Stomach smooth muscle (tissue), 2 donors: ENCODE results near the gene UPK3B.
"Not testable (repeated sequence)": the region's sequence is repeated elsewhere in the genome, so short reads cannot be mapped to it uniquely, and the experiment has no call there.

Experiments
- H3K27ac ChIP-seq: one replicate; pipeline ENCODE4 v1.7.0; 2013; ENCODE audit warnings: mild to moderate bottlenecking, low read length, inconsistent platforms
- H3K27me3 ChIP-seq, 2 donors: one replicate each; pipeline ENCODE4 v1.7.0; 2013; ENCODE audit warnings: low read length in 2 of 2; ENCODE audit not compliant: insufficient read depth in 2 of 2, control insufficient read depth in 1 of 2
- H3K36me3 ChIP-seq, 2 donors: one replicate each; pipeline ENCODE4 v1.7.0; 2013; ENCODE audit warnings: low read length in 2 of 2; ENCODE audit not compliant: control insufficient read depth in 2 of 2, insufficient read depth in 2 of 2
- H3K4me1 ChIP-seq: one replicate; pipeline ENCODE4 v1.7.0; 2013; ENCODE audit warnings: low read length; ENCODE audit not compliant: control insufficient read depth, insufficient read depth
- H3K4me3 ChIP-seq, 2 donors: one replicate each; pipeline ENCODE4 v1.7.0; 2013; ENCODE audit warnings: low read length in 2 of 2
- H3K9ac ChIP-seq, 2 donors: one replicate each; pipeline ENCODE4 v1.7.0; 2013; ENCODE audit warnings: low read length in 2 of 2, mild to moderate bottlenecking in 1 of 2
- H3K9me3 ChIP-seq, 2 donors: one replicate each; pipeline ENCODE4 v1.7.0; 2013; ENCODE audit warnings: low read length in 2 of 2; ENCODE audit not compliant: control insufficient read depth in 2 of 2
- donor health status: healthy.
- donor health status: Pancreatic carcinoma.

Gene UPK3B

GRCh38 chr7:76509931-76510877 lies at the start of gene UPK3B:
Gene UPK3B (plus strand): TSS chr7:76510552. CDS start chr7:76510653, 101 bp downstream.
- Histone ChIP-seq H3K9ac (no peak within 1 kb of the TSS), H3K9me3 (no peaks in the 10 kb centered on the region), H3K27me3 (no peaks in the 10 kb centered on the region), H3K4me1 (peaks cover 5% of the 10 kb centered on the region), H3K27ac (no peak within 1 kb of the TSS), H3K36me3 (peaks cover 0 to 2% of the 10 kb centered on the region in 2 donors), H3K4me3 (no peak within 1 kb of the TSS)

- not testable (repeated sequence) for H3K27ac ChIP-seq, H3K36me3 ChIP-seq, H3K27me3 ChIP-seq, H3K4me3 ChIP-seq, H3K9ac ChIP-seq, H3K9me3 ChIP-seq, H3K4me1 ChIP-seq
Measured at GRCh38 chr7:76460767-76461166, 49.6 kb upstream of the UPK3B start.

- not testable (repeated sequence) for H3K9me3 ChIP-seq, H3K27ac ChIP-seq, H3K4me3 ChIP-seq, H3K36me3 ChIP-seq, H3K9ac ChIP-seq, H3K4me1 ChIP-seq, H3K27me3 ChIP-seq
Measured at GRCh38 chr7:76461464-76462101, 48.8 kb upstream of the UPK3B start, which contains the start of gene DTX2. Gene DTX2 (plus strand): TSS chr7:76461709. CDS start chr7:76480510, 18,801 bp downstream.

DNA sequence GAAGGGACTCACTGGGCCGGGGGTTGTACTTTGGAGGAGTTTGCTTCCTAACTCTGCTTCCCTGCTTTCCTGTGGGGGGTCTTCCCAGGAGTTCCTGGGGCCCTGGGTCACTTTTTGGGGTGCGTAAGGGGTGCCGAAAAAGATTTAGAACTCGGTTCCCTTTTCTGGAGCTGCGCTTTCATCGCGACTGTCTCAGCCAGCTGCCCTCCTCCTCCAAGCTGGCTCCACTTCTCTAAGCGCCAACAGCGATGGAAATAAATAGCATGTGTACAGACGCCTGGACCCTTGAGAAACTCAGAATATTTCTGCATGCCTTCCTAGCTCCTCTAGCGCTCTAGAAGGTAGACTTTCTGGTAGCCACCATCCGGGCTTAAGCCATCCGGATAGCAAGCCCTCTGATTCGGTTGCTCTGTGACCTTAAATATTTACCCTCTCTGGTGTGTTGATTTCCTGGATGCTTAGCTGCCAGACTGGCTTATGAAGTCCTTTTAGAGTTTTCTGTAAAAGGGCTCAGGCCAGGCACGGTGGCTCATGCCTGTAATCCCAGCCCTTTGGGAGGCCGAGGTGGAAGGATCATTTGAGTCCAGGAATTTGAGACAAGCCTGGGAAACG lies 48.0 kb upstream of the UPK3B start:
- H3K4me1 ChIP-seq, H3K27me3 ChIP-seq, H3K4me3 ChIP-seq, H3K27ac ChIP-seq, H3K36me3 ChIP-seq, H3K9me3 ChIP-seq, H3K9ac ChIP-seq: not testable (repeated sequence)

GRCh38 chr7:76464959-76465358 lies 45.4 kb upstream of the UPK3B start:
- not testable (repeated sequence) for H3K4me3 ChIP-seq, H3K4me1 ChIP-seq, H3K9ac ChIP-seq, H3K9me3 ChIP-seq, H3K27me3 ChIP-seq, H3K27ac ChIP-seq, H3K36me3 ChIP-seq

GRCh38 chr7:76465950-76466349 lies 44.4 kb upstream of the UPK3B start:
- not testable (repeated sequence) for H3K4me3 ChIP-seq, H3K36me3 ChIP-seq, H3K4me1 ChIP-seq, H3K27me3 ChIP-seq, H3K27ac ChIP-seq, H3K9me3 ChIP-seq, H3K9ac ChIP-seq

DNA sequence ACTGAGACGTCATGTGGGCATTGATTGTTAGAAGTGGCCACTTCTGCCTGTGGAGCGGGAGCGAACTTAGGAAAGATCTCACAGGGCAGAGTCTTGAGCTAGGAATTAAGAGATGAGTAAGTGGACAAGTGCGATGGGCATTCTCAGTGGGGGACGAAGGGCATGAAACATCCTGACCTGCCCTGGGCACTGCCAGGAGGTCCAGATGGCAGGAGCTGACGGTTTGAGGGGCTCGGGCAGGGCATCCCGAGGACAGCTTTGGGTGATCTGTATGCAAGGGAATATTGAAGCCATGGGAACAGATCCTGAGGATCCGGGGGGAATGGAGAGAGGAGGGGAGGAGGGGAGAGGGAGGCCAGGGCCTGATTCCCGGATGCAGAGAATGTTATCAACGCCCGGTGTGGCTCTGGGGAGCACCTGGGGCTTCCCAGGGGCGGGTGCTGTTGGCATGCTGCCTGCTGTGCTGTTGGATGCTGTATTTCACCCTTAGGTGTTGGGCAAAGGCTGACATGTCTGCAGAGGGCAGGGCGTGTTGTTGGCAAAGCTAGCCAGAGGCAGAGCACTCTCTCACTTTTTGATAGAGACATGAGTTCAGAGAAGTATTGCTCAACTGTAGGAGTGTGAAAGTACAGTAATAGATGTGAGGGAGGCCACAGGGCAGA lies 42.5 kb upstream of the UPK3B start:
- not testable (repeated sequence) for H3K4me1 ChIP-seq, H3K9ac ChIP-seq, H3K27ac ChIP-seq, H3K27me3 ChIP-seq, H3K4me3 ChIP-seq, H3K36me3 ChIP-seq, H3K9me3 ChIP-seq

- not testable (repeated sequence) for H3K27ac ChIP-seq
Measured at GRCh38 chr7:76471556-76472221, 38.7 kb upstream of the UPK3B start.

DNA sequence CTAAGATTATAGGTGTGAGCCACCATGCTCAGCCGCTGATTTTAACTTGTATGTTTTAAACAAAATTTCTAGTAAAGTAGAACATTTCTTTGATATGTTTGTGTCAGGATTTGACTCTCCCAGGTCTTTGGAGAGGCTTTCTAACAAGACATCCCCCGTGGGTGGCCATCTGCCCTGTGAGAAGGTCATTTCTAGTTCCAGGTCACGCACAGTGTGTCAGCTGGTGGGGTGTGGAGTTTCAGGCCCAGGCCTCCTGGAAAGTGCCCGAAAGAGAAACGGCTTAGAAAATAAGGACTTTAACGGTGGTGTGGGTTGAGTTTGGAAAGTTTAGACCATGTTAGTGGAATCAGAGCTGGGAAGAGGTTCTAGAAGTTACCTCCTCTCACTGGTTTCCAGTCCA lies 37.3 kb upstream of the UPK3B start:
- H3K27me3 ChIP-seq, H3K9ac ChIP-seq, H3K9me3 ChIP-seq, H3K27ac ChIP-seq, H3K4me1 ChIP-seq, H3K4me3 ChIP-seq, H3K36me3 ChIP-seq: not testable (repeated sequence)

More at GRCh38 chr7:76471556-76472221, 38.7 kb upstream of the UPK3B start:
- not testable (repeated sequence) for H3K9me3 ChIP-seq, H3K36me3 ChIP-seq, H3K27me3 ChIP-seq, H3K9ac ChIP-seq, H3K4me1 ChIP-seq, H3K4me3 ChIP-seq

- H3K36me3 ChIP-seq, H3K4me3 ChIP-seq, H3K9me3 ChIP-seq, H3K9ac ChIP-seq, H3K4me1 ChIP-seq, H3K27ac ChIP-seq, H3K27me3 ChIP-seq: not testable (repeated sequence)
Measured at GRCh38 chr7:76476280-76476679, 34.1 kb upstream of the UPK3B start.
